Rectal smooth muscle tissue (tissue), 1 donor: ENCODE data around the gene POLR2B.
A peak's percentile ranks its signal among the peaks of the same experiment; 100 is the strongest.

Source experiments
- H3K27ac ChIP-seq: one replicate; pipeline ENCODE4 v1.7.0; 2013; ENCODE audit warnings: low read depth, low read length, inconsistent platforms
- H3K27me3 ChIP-seq: one replicate; pipeline ENCODE4 v1.7.0; 2013; ENCODE audit warnings: low read length; ENCODE audit not compliant: control insufficient read depth, insufficient read depth
- H3K36me3 ChIP-seq: one replicate; pipeline ENCODE4 v1.7.0; 2013; ENCODE audit warnings: low read length; ENCODE audit not compliant: control insufficient read depth, insufficient read depth
- H3K4me1 ChIP-seq: one replicate; pipeline ENCODE4 v1.7.0; 2013; ENCODE audit warnings: low read length; ENCODE audit not compliant: control insufficient read depth, insufficient read depth
- H3K4me3 ChIP-seq: one replicate; pipeline ENCODE4 v1.7.0; 2013; ENCODE audit warnings: low read length
- H3K9ac ChIP-seq: one replicate; pipeline ENCODE4 v1.7.0; 2013; ENCODE audit warnings: low read length

Gene POLR2B

DNA sequence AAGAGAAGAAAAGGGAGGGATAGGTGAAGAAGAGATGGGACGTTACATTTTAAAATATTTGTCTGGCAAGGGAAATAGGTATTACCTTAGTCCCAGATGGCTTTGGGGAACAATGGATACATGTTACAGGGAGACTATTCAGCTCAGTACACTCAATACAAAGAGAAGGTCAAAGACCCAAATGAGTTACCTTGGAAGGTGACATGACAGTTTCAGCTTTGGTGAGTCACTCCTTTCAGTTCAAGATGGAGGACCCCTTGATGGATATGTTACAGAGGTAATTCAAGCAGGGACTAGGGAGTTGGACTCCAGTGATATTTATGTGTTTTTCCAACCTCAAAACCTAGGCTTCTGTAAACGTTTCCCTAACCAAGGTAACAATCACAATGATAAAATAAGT lies 6.3 kb upstream of the POLR2B start:
- no peaks in the 10 kb centered on the region for H3K27me3 ChIP-seq
- peaks cover 35% of the 10 kb centered on the region for H3K36me3 ChIP-seq
- H3K4me3 ChIP-seq, result no peak overlapping the region
- H3K9ac ChIP-seq, result no peak overlapping the region
- H3K4me1 ChIP-seq, result peaks cover 4% of the 10 kb centered on the region
- no peak overlapping the region for H3K27ac ChIP-seq

DNA sequence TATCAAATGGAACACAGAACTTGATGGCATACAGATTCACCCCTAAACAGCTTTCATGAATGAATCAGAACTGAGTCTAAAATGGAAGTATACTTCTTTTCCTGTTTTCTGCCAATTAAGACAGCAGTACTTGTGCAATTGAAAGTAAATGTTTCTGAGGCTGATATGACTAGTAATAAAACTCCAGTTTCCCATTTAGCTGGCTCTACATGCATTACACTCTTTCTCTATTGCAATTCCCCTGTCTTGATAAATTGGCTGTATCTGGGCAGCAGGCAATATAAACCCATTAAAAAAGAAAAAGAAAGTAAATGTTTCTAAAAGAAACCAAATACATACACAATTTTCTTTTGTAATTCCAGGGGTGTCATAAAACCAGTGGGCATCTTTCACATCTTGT lies 5.9 kb upstream of the POLR2B start:
- Histone ChIP-seq H3K4me3 (no peak overlapping the region), H3K36me3 (peaks cover 35% of the 10 kb centered on the region), H3K27me3 (no peaks in the 10 kb centered on the region), H3K27ac (no peak overlapping the region), H3K9ac (no peak overlapping the region), H3K4me1 (peaks cover 4% of the 10 kb centered on the region)

DNA sequence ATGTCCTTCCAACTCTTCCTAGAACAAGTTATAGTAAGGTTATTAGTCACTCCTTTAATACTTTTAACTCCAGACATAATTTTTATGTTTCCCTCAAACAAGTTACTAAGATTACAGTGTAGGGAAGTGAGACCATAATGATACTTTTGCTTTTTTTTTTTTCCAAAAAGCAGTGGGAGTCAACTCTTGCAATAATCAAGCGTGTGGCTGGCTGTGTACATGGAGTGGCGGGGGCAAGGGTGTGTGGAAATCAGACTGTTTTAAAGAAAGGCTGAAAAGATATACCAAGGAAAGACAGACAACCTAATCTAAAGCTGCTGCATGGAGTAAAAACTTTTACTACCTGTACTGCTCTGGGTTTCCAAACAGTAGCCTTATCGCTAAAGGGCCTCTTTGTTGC lies 5.4 kb upstream of the POLR2B start:
- no peak overlapping the region for H3K9ac ChIP-seq
- no peaks in the 10 kb centered on the region for H3K27me3 ChIP-seq
- no peak overlapping the region for H3K27ac ChIP-seq
- H3K36me3 ChIP-seq, result peaks cover 35% of the 10 kb centered on the region
- H3K4me1 ChIP-seq, result peaks cover 4% of the 10 kb centered on the region
- H3K4me3 ChIP-seq, result no peak overlapping the region

DNA sequence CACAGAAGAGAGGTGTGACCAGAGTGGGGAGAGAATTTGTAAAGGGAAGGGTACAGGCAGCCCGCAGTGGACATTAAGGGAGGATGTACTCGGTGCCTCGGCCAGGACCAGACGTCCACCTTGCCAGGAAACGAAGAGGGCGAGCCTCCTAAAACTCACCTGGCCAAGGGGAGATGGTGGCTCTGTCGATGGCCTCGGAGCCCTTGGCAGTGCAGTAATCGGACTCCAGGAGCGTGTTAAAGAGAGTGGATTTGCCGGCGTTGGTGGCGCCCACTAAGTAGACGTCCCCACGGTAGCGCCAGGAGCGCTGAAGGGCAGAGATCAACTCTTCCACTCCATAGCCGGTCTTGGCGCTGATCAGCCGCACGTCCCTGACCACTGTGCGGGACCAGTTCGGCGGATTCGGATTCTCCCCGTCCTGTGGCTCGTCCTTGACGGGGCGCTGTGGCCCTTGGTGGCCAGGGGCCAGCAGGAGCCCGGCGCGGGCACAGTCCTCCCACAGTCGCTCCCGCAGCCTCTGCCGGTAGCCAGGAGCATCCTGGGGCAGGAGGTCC lies 2.3 kb upstream of the POLR2B start:
- Histone ChIP-seq H3K9ac (peak overlapping the region; percentile 61), H3K27me3 (no peaks in the 10 kb centered on the region), H3K4me1 (peaks cover 11% of the 10 kb centered on the region), H3K27ac (no peak overlapping the region), H3K36me3 (peaks cover 24% of the 10 kb centered on the region), H3K4me3 (peak overlapping the region; percentile 99)

DNA sequence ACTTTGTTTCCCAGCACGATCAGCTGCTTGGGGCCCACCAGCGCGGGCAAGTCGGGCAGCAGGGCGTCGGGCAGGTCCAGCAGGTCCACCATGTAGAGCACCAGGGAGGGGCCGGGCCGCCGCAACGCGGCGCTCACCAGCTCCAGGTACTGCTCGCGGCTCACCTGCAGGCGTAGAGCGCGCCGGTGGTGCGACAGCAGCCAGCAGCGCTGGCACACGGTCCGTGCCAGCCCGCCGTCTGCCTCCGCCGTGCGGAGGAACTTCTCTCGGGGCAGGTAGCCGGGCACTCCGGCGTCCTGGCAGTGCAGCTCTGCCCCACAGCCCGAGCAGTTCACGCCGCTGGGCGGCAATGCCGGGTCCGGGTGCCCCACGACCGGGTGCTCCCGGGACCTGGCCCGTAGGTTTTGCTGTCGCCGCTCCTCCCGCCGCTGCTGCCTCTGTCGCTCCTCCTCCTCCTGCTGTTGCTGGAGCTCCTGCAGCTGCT lies 1.8 kb upstream of the POLR2B start:
- H3K27ac ChIP-seq, result peak overlapping the region; percentile 83
- H3K4me1 ChIP-seq, result peaks cover 12% of the 10 kb centered on the region
- peaks cover 21% of the 10 kb centered on the region for H3K36me3 ChIP-seq
- H3K9ac ChIP-seq, result peak overlapping the region; percentile 61
- H3K4me3 ChIP-seq, result peak overlapping the region; percentile 99
- H3K27me3 ChIP-seq, result no peaks in the 10 kb centered on the region

DNA sequence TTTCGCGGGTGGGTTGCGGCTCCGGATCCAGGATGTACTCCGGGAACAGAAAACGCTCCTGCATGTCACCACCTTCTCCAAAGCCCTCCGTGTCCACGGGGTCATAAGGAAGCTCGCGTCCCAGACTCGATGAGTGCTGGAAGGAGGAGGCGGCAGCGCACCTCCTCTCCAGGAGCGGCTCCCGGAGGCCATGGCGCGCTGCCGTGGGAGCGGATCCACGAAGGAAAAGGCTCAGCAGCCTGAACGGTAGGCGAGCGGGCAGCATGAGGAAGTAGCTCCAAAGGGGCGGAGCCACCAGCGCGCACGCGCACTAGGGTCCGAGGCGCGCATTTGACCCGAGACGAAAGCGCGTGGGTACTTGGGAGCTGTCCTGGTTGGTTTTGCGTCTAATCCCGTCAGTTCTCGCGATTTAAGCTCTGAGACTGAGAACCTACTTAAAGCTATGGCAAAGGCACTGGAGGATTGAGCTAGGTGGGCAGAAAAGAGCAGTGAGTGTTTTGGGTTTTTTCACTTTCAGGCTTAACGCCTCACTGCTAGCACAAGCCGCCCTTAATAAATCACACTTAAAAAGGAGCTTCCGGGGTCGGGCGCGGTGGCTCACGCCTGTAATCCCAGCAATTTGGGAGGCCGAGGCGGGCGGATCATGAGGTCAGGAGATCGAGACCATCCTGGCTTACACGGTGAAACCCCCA lies 1.2 kb upstream of the POLR2B start, which contains the start of gene NOA1:
NOA1 (minus strand) TSS at position 286 of the 692 bp plus-strand sequence; CDS start at position 265, 21 bp downstream.
- no peaks in the 10 kb centered on the region for H3K27me3 ChIP-seq
- peaks cover 17% of the 10 kb centered on the region for H3K36me3 ChIP-seq
- H3K9ac ChIP-seq, result peak within 1 kb of the TSS; percentile 61
- H3K27ac ChIP-seq, result peak within 1 kb of the TSS; percentile 83
- peak within 1 kb of the TSS; percentile 99 for H3K4me3 ChIP-seq
- H3K4me1 ChIP-seq, result peaks cover 14% of the 10 kb centered on the region

DNA sequence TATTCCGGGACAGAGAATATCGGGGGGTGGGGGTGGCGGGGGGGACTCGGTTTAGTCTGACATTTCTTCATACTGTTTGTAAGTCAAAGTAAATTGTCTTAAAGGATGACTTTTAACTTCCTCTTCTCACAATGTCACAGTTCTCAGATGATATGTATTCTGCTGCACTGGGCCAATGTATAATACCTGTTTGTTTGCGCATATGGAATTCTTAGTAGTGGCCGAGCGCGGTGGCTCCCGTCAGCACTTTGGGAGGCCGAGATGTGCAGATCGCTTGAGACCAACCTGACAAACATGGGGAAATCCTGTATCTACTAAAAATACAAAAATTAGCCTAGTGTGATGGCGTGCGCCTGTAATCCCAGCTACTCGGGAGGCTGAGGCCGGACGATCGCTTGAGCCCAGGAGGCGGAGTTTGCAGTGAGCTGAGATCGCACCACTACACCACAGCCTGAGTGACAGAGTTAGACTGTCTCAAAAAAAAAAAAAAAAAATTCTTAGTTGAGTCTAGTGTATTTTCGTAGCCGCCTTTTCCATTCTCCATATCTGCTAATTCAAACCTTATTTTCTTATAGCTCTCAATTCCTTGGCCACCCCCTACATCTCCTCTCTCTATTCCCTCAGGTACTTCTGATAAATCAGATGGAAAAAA lies 851 bp downstream of the POLR2B start:
- Histone ChIP-seq H3K9ac (no peak overlapping the region), H3K36me3 (peaks cover under 1% of the 10 kb centered on the region), H3K4me3 (peak overlapping the region; percentile 99), H3K4me1 (peaks cover 14% of the 10 kb centered on the region), H3K27ac (peak overlapping the region; percentile 70), H3K27me3 (no peaks in the 10 kb centered on the region)

DNA sequence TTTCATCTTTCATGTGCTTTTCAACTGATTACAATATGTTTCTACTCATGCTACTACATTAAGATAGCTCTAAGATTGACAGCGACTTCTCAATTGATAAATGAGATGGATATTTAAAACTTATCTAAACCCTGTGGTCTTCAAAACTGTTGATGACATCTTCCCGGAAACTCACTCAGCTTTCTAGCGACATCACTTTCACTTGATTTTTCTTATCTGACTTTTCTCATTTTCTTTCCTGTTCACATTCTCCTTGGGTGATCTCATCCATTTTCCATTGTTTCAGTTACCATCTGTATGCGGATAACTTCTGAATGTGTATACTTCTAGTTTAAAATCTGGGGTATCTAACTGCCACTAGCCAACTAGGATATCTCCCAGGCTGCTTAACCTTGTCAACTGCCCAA lies 3.1 kb downstream of the POLR2B start:
- Histone ChIP-seq H3K27me3 (no peaks in the 10 kb centered on the region), H3K4me3 (no peak overlapping the region), H3K27ac (no peak overlapping the region), H3K36me3 (no peaks in the 10 kb centered on the region), H3K9ac (no peak overlapping the region), H3K4me1 (peaks cover 9% of the 10 kb centered on the region)

DNA sequence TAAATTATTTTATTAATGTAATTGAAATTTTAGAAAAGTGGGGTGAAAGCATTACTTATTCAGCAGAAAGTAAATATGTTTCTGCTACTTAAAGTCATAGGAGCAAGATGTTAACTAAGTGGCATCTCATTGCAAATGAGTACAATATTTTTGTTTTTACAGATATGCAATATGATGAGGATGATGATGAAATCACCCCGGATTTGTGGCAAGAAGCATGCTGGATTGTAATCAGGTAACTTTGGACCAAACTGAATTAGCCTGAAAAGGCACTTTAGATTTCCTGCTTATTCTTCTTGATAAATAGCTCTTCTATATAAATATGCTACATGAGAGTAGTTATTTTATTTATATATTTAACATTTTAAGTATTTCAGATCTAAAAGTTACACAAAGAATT lies 7.5 kb downstream of the POLR2B start:
- no peaks in the 10 kb centered on the region for H3K27me3 ChIP-seq
- no peak overlapping the region for H3K9ac ChIP-seq
- peaks cover 2% of the 10 kb centered on the region for H3K4me1 ChIP-seq
- H3K36me3 ChIP-seq, result peaks cover 10% of the 10 kb centered on the region
- no peak overlapping the region for H3K4me3 ChIP-seq
- no peak overlapping the region for H3K27ac ChIP-seq

DNA sequence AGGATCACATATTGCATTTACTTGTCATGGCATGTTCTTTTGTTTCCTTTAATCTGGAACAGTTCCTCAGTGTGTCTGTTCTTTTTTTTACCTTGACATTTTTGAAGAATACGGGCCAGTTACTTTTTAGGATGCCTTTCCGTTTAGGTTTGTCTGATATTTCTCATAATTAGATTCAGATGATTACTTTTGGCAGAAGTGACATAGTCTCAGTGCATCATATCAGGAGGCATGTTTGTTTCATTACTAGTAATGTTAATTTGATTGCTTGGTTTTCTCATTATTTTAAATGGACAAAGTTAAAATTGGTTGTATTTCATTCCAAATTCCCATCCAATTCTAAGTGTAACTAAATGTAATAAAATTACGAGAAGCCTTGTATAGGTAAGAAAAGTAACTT lies 8.3 kb downstream of the POLR2B start:
- H3K36me3 ChIP-seq, result peaks cover 12% of the 10 kb centered on the region
- peaks cover under 1% of the 10 kb centered on the region for H3K4me1 ChIP-seq

DNA sequence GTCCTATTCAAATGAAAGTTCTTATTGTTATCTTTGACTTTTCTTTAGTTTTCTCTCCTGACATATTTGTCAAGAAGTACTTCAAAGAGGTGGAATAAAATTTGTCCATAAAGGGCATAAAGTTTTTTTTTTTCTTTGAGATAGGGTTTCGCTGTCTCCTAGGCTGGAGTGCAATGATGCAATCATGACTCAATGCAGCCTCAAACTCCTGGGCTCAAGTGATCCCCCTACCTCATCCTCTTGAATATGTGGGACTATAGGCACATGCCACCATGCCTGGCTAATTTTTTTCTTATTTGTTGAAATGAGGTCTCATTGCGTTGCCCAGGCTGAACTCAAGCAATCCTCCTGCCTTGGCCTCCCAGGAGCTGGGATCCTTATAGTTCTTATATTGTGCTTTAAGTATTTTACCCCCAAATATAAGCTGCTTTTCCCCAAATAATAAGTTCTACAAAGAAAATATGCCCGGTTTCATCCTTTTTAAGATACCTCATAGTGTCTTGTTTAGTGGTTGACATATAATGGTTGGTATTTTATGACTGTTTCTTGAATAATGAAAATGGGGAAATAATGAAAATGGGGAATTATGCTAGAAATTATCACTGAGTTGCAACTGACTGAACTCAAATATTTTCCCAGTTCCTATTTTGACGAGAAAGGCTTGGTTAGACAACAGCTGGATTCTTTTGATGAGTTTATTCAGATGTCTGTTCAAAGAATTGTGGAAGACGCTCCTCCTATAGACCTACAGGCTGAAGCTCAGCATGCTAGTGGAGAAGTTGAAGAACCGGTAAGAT lies 11.6 kb downstream of the POLR2B start:
- Histone ChIP-seq H3K4me1 (peaks cover 4% of the 10 kb centered on the region), H3K27ac (no peak overlapping the region), H3K36me3 (peaks cover 16% of the 10 kb centered on the region), H3K4me3 (no peak overlapping the region), H3K9ac (no peak overlapping the region), H3K27me3 (no peaks in the 10 kb centered on the region)

More for the DNA sequence above, 8.3 kb downstream of the POLR2B start:
- Histone ChIP-seq H3K4me3 (no peak overlapping the region), H3K9ac (no peak overlapping the region), H3K27ac (no peak overlapping the region), H3K27me3 (no peaks in the 10 kb centered on the region)

DNA sequence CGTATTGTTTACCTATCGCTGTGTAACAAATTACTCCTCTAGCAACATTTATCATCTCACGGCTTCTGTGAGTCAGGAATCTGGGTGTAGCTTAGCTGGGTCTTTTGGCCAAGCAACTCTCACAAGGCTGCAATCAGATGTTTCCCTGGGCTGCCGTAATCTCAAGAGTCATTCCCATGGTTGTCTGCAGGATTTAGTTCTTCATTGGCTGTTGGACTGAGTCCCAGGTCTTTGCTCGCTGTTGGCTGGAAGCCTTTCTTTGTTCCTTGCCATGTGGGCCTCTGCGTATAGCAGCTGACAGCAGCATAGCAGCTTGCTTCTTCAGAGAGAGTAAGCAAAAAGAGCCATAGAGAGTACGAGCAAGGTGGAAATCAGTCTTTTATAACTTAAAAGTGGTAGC lies 16.8 kb downstream of the POLR2B start:
- peaks cover 9% of the 10 kb centered on the region for H3K4me1 ChIP-seq
- no peak overlapping the region for H3K4me3 ChIP-seq
- H3K9ac ChIP-seq, result no peak overlapping the region
- peak overlapping the region; percentile 85 for H3K27ac ChIP-seq
- no peaks in the 10 kb centered on the region for H3K27me3 ChIP-seq
- peaks cover 15% of the 10 kb centered on the region for H3K36me3 ChIP-seq
